B cell (primary cell): ENCODE measurements around the gene GALNT17. TPM values are rescaled to one million over a fixed set of nuclear protein-coding genes. Genes with fewer than 3 reads are reported as not detected.

Source experiments
- ATAC-seq: fragments of 200-7000 bp; cut with Tn5 transposase; one replicate; pipeline ENCODE4 v1.10.0; 2021; ENCODE audit warnings: low read depth, mild to moderate bottlenecking, moderate number of reproducible peaks, moderate library complexity
- CTCF ChIA-PET: fragments of 350-600 bp; sonication (Branson Sonifier 250); formaldehyde crosslinking; loops from one replicate; lab custom pipeline; 2021; ENCODE audit warnings: antibody characterized with exemption, inconsistent platforms; lab: Charles Lee
- POLR2A ChIA-PET: fragments of 350-600 bp; sonication (Branson Sonifier 250); formaldehyde crosslinking; loops from one replicate; lab custom pipeline; 2021; ENCODE audit warnings: antibody characterized with exemption; lab: Charles Lee
- DNase-seq: peaks from one replicate; pipeline ENCODE4 v3.0.0; 2013
- H2AFZ ChIP-seq: 2 replicates; pipeline ENCODE4 v1.6.1; 2012; ENCODE audit warnings: mild to moderate bottlenecking, low read depth, low read length; ENCODE audit not compliant: insufficient read depth, poor library complexity, severe bottlenecking
- H3K27ac ChIP-seq, 2 donors: 1 replicate in 1 of 2; 2 replicates in 1 of 2; pipeline ENCODE4 v1.5.1; 2012 to 2013; ENCODE audit warnings: low read length in 2 of 2, mild to moderate bottlenecking in 2 of 2, moderate library complexity in 1 of 2
- H3K27me3 ChIP-seq, 4 experiments: fragments of 200-600 bp in 1 of 4; sonication (generic) in 1 of 4; replicated peaks in 1 of 4; 1 replicate in 2 of 4; 2 replicates in 2 of 4; pipeline versions ENCODE4 v1.6.1 to v1.7.0; 2013 to 2016; ENCODE audit warnings: low read length in 3 of 4, mild to moderate bottlenecking in 2 of 4, mixed read lengths in 1 of 4, moderate library complexity in 1 of 4; ENCODE audit not compliant: insufficient read depth in 4 of 4, control insufficient read depth in 3 of 4; ENCODE audit errors: control extremely low read depth in 1 of 4
- H3K36me3 ChIP-seq, 2 experiments: replicated peaks in 1 of 2; 1 replicate in 1 of 2; 2 replicates in 1 of 2; pipeline versions ENCODE4 v1.6.1 to v1.7.1; 2013; ENCODE audit warnings: low read length in 1 of 2; ENCODE audit not compliant: insufficient read depth in 2 of 2, control insufficient read depth in 1 of 2; ENCODE audit errors: control extremely low read depth in 1 of 2, extremely low read depth in 1 of 2
- H3K4me1 ChIP-seq, 2 donors: fragments of 200-600 bp in 1 of 2; sonication (generic) in 1 of 2; 1 replicate in 1 of 2; 2 replicates in 1 of 2; pipeline versions ENCODE4 v1.5.1 to v1.6.1; 2013 to 2017; ENCODE audit warnings: low read length in 2 of 2; ENCODE audit not compliant: control insufficient read depth in 2 of 2, insufficient read depth in 2 of 2
- H3K4me2 ChIP-seq: replicated peaks from 2 replicates; pipeline ENCODE3; 2012; ENCODE audit warnings: mild to moderate bottlenecking, low read depth, low read length; ENCODE audit not compliant: poor library complexity, severe bottlenecking
- H3K4me3 ChIP-seq, 5 experiments: fragments of 200-600 bp in 1 of 5; sonication (generic) in 1 of 5; 1 replicate in 3 of 5; 2 replicates in 2 of 5; pipeline versions ENCODE4 v1.5.1 to v1.7.0; 2011 to 2016; ENCODE audit warnings: low read length in 4 of 5, mild to moderate bottlenecking in 4 of 5, low read depth in 2 of 5, control low read depth in 1 of 5, moderate library complexity in 1 of 5; ENCODE audit not compliant: insufficient read depth in 1 of 5; ENCODE audit errors: control extremely low read depth in 1 of 5, extremely low read depth in 1 of 5
- H3K79me2 ChIP-seq: fragments of 200-600 bp; sonication (generic); one replicate; pipeline ENCODE4 v1.6.0; 2016; ENCODE audit warnings: low read length; ENCODE audit not compliant: control insufficient read depth, insufficient read depth
- H3K9ac ChIP-seq: fragments of 200-600 bp; sonication (generic); 2 replicates; pipeline ENCODE4 v1.6.1; 2017; ENCODE audit warnings: mild to moderate bottlenecking, low read length, moderate library complexity
- H3K9me3 ChIP-seq, 3 donors: one replicate each; pipeline versions ENCODE4 v1.6.1 to v1.7.1; 2013; ENCODE audit warnings: low read length in 2 of 3; ENCODE audit not compliant: control insufficient read depth in 2 of 3, insufficient read depth in 1 of 3; ENCODE audit errors: control extremely low read depth in 1 of 3
- H4K20me1 ChIP-seq: 2 replicates; pipeline ENCODE4 v1.6.0; 2012; ENCODE audit warnings: mild to moderate bottlenecking, low read length; ENCODE audit not compliant: insufficient read depth, control insufficient read depth, poor library complexity, severe bottlenecking
- H3K27ac Mint-ChIP-seq: one replicate; pipeline ENCODE4 v1.8.0; 2021; ENCODE audit warnings: mixed read lengths
- H3K27me3 Mint-ChIP-seq: one replicate; pipeline ENCODE4 v1.8.0; 2021; ENCODE audit warnings: mixed read lengths
- H3K4me1 Mint-ChIP-seq: one replicate; pipeline ENCODE4 v1.8.0; 2021; ENCODE audit warnings: mixed read lengths
- H3K4me3 Mint-ChIP-seq: one replicate; pipeline ENCODE4 v1.8.0; 2021; ENCODE audit warnings: mixed read lengths
- H3K9me3 Mint-ChIP-seq: one replicate; pipeline ENCODE4 v1.8.0; 2022; ENCODE audit warnings: mixed read lengths; ENCODE audit not compliant: insufficient read depth
- CTCF ChIP-seq: fragments of 200-600 bp; IDR thresholded peaks from one replicate; pipeline ENCODE4 v1.8.0; 2022; ENCODE audit warnings: antibody characterized with exemption, mild to moderate bottlenecking
- EZH2 ChIP-seq: IDR thresholded peaks from 2 replicates; pipeline ENCODE4 v1.6.1; 2012; ENCODE audit warnings: borderline replicate concordance, low read depth, mild to moderate bottlenecking, moderate library complexity, low read length; ENCODE audit not compliant: insufficient read depth, poor library complexity, severe bottlenecking
- WGBS: methylation state at CpG from one replicate; pipeline ENCODE4 v1.1.5; 2013; ENCODE audit warnings: missing lambda C conversion rate; ENCODE audit not compliant: insufficient coverage; 5-methylcytosine and 5-hydroxymethylcytosine counted together
- intact Hi-C: fragments of 100-400 bp; cut with micrococcal nuclease; formaldehyde crosslinking; loops from one replicate; pipeline ENCODE4 v1.10.0; 2022
- polyA plus RNA-seq: library from polyadenylated mRNA; depleted of rRNA; stranded (reverse); fragments of >200 nt; gene quantifications from 2 replicates; pipeline ENCODE4 v1.2.3, GENCODE V29; 2012
- total RNA-seq, 2 donors: library from RNA; stranded (reverse); fragments of 120-200 nt in 1 of 2; gene quantifications; 1 replicate in 1 of 2; 2 replicates in 1 of 2; pipeline versions ENCODE4 v1.2.3 to v1.2.4, GENCODE V29; 2013 to 2022

The GALNT17 gene
- total and polyA plus RNA-seq, 2 donors (not counting 1 experiment from before 2014, with no cell fraction given): not detected

- H3K9me3 ChIP-seq: peaks cover 0 to 43% (median 0%) of the 10 kb centered on the region in 3 donors
- H3K4me3 Mint-ChIP-seq: no peak overlapping the region
- peaks cover 3% of the 10 kb centered on the region for H3K9me3 Mint-ChIP-seq
- intact Hi-C loops: no loop called here
- H3K36me3 ChIP-seq: no peaks in the 10 kb centered on the region
- no peaks in the 10 kb centered on the region for H3K27me3 Mint-ChIP-seq
- no peak overlapping the region for H3K4me2 ChIP-seq
- ChIA-PET CTCF (no interaction called here), POLR2A (no interaction called here)
- H3K9ac ChIP-seq: no peak overlapping the region
- no peaks in the 10 kb centered on the region for H3K79me2 ChIP-seq
- no peak overlapping the region for H3K4me3 ChIP-seq
- no peak overlapping the region for H3K27ac ChIP-seq
- ATAC-seq (no peak), DNase-seq (no peak)
- no peaks in the 10 kb centered on the region for H3K27me3 ChIP-seq
- no peak overlapping the region for H2AFZ ChIP-seq
- no peak overlapping the region for H3K27ac Mint-ChIP-seq
- no peaks in the 10 kb centered on the region for H4K20me1 ChIP-seq
- no peak for TF ChIP-seq CTCF
- no peak for TF ChIP-seq EZH2
- no peaks in the 10 kb centered on the region for H3K4me1 ChIP-seq
- WGBS: 82% methylated on average over 2 of the region's 6 CpGs
- no peaks in the 10 kb centered on the region for H3K4me1 Mint-ChIP-seq
Observed at GRCh38 chr7:71408271-71408670, 276.3 kb downstream of the GALNT17 start.

- Histone ChIP-seq H4K20me1 (no peaks in the 10 kb centered on the region), H3K27ac (no peak overlapping the region), H3K4me2 (no peak overlapping the region), H3K9ac (no peak overlapping the region), H3K4me3 (no peak overlapping the region), H3K36me3 (no peaks in the 10 kb centered on the region), H2AFZ (no peak overlapping the region), H3K27me3 (no peaks in the 10 kb centered on the region), H3K9me3 (peaks cover 0 to 44% (median 0%) of the 10 kb centered on the region in 3 donors), H3K4me1 (no peaks in the 10 kb centered on the region), H3K79me2 (no peaks in the 10 kb centered on the region)
- no peaks in the 10 kb centered on the region for H3K27me3 Mint-ChIP-seq
- no peak for TF ChIP-seq CTCF
- no peak for TF ChIP-seq EZH2
- WGBS: no CpG with 5 or more reads among the region's 3 CpGs
- peaks cover 3% of the 10 kb centered on the region for H3K9me3 Mint-ChIP-seq
- POLR2A ChIA-PET: no interaction called here
- no peaks in the 10 kb centered on the region for H3K4me1 Mint-ChIP-seq
- ATAC-seq (no peak), DNase-seq (no peak)
- CTCF ChIA-PET: no interaction called here
- H3K27ac Mint-ChIP-seq: no peak overlapping the region
- no peak overlapping the region for H3K4me3 Mint-ChIP-seq
- intact Hi-C loops: no loop called here
Observed at GRCh38 chr7:71409550-71410157, 277.7 kb downstream of the GALNT17 start.
